AG04449 (cell line): ENCODE data around the gene PANX3.

Experiments
- CTCF ChIA-PET: fragments of 350-600 bp; formaldehyde crosslinking; extraction: SDS; loops from one replicate; lab custom pipeline; 2021; ENCODE audit warnings: antibody characterized with exemption; lab: Yijun Ruan, JAX
- POLR2A ChIA-PET: fragments of 400-600, 350-600 bp; formaldehyde crosslinking; extraction: SDS; loops from one replicate; lab custom pipeline; 2020; ENCODE audit warnings: antibody characterized with exemption, inconsistent platforms; lab: Yijun Ruan, JAX
- DNase-seq: peaks from one replicate; pipeline ENCODE4 v3.0.0-alpha.2; 2010; ENCODE audit warnings: low read depth, low spot score
- H3K4me3 ChIP-seq: 2 replicates; pipeline ENCODE4 v1.5.1; 2011; ENCODE audit warnings: low read depth, mild to moderate bottlenecking, control low read depth, low read length
- CTCF ChIP-seq: IDR thresholded peaks from one replicate; pipeline ENCODE4 v1.5.1; 2011; ENCODE audit warnings: mild to moderate bottlenecking, moderate library complexity, low read length, control low read depth, inconsistent platforms; ENCODE audit not compliant: insufficient read depth; ENCODE audit errors: missing control alignments

The PANX3 gene

GRCh38 chr11:124657904-124658303, 46.7 kb downstream of the PANX3 start:
- ChIA-PET CTCF (interaction anchor here (6.9 kb wide), 1 partner anchor 13 kb away, joined by 46 read pairs; no protein-coding TSS in a partner anchor), POLR2A (no interaction called here)
- DNase-seq = no peak
- TF ChIP-seq CTCF = no peak
- H3K4me3 ChIP-seq = no peak overlapping the region

GRCh38 chr11:124658501-124658900, 47.3 kb downstream of the PANX3 start:
- TF ChIP-seq CTCF = no peak
- ChIA-PET CTCF (interaction anchor here (1.9 to 6.9 kb wide), 3 partner anchors 9 to 14 kb away, joined by 8 to 46 read pairs (median 35); no protein-coding TSS in a partner anchor), POLR2A (no interaction called here)
- H3K4me3 ChIP-seq = no peak overlapping the region
- DNase-seq = no peak

- CTCF ChIA-PET = interaction anchor here (1.9 to 6.9 kb wide), 3 partner anchors 10 to 14 kb away, joined by 8 to 46 read pairs (median 35); no protein-coding TSS in a partner anchor
These were observed 47.8 kb downstream of the PANX3 start for GRCh38 chr11:124658986-124659385.

GRCh38 chr11:124661553-124661952, 50.3 kb downstream of the PANX3 start:
- CTCF ChIA-PET = interaction anchor here (2.1 to 6.9 kb wide), 5 partner anchors 9 to 176 kb away, joined by 6 to 46 read pairs (median 27); partner anchors contain the start of gene ESAM

More at GRCh38 chr11:124658986-124659385, 47.8 kb downstream of the PANX3 start:
- H3K4me3 ChIP-seq = no peak overlapping the region
- TF ChIP-seq CTCF = no peak
- POLR2A ChIA-PET = no interaction called here
- DNase-seq = no peak

GRCh38 chr11:124662106-124662505, 50.9 kb downstream of the PANX3 start:
- no peak for TF ChIP-seq CTCF
- CTCF ChIA-PET = interaction anchor here (2.1 to 6.9 kb wide), 5 partner anchors 9 to 176 kb away, joined by 6 to 46 read pairs (median 27); partner anchors contain the start of gene ESAM

More at GRCh38 chr11:124661553-124661952, 50.3 kb downstream of the PANX3 start:
- POLR2A ChIA-PET = no interaction called here
- H3K4me3 ChIP-seq = no peak overlapping the region
- DNase-seq = no peak
- no peak for TF ChIP-seq CTCF

GRCh38 chr11:124663861-124664260, 52.6 kb downstream of the PANX3 start:
- TF ChIP-seq CTCF = no peak
- POLR2A ChIA-PET = no interaction called here
- CTCF ChIA-PET = interaction anchor here (0.8 to 6.2 kb wide), 4 partner anchors 19 to 203 kb away, joined by 3 to 35 read pairs (median 22); partner anchors contain the start of gene ESAM
- no peak overlapping the region for H3K4me3 ChIP-seq
- no peak for DNase-seq

More at GRCh38 chr11:124662106-124662505, 50.9 kb downstream of the PANX3 start:
- POLR2A ChIA-PET = no interaction called here
- no peak for DNase-seq
- no peak overlapping the region for H3K4me3 ChIP-seq
